OCI-LY7 (cell line): ENCODE data around the gene NACA2. TPM values are rescaled to one million over a fixed set of nuclear protein-coding genes. Genes with fewer than 3 reads are reported as not detected.

Source experiments
- BruUV-seq: library from RNA; stranded (reverse); fragments of 400-500 nt; replicated peaks from 2 replicates; lab custom pipeline; 2021; lab: Mats Ljungman, UMichigan
- CTCF ChIA-PET: fragments of 300-600 bp; sonication (Branson Sonifier 250); formaldehyde crosslinking; loops from one replicate; lab custom pipeline; 2022; ENCODE audit warnings: antibody characterized with exemption; ENCODE audit not compliant: unreplicated experiment; lab: Charles Lee
- POLR2A ChIA-PET: fragments of 300-600 bp; sonication (Branson Sonifier 250); formaldehyde crosslinking; loops from one replicate; lab custom pipeline; 2022; ENCODE audit warnings: antibody characterized with exemption; lab: Charles Lee
- DNase-seq: peaks from one replicate; pipeline ENCODE4 v3.0.0-alpha.2; 2015; ENCODE audit warnings: low spot score
- H2AFZ ChIP-seq: fragments of 200-600 bp; sonication (generic), shearing (Covaris generic); 2 replicates; pipeline ENCODE4 v1.6.1; 2014; ENCODE audit warnings: mild to moderate bottlenecking, antibody characterized with exemption, low read length, moderate library complexity
- H3K27ac ChIP-seq: fragments of 200-600 bp; sonication (generic); 2 replicates; pipeline ENCODE4 v1.5.1; 2014; ENCODE audit warnings: mixed run types, low read depth, mild to moderate bottlenecking, moderate library complexity, low read length, inconsistent platforms; ENCODE audit not compliant: poor library complexity, severe bottlenecking
- H3K36me3 ChIP-seq: fragments of 200-600 bp; sonication (generic); 2 replicates; pipeline ENCODE4 v1.6.1; 2014; ENCODE audit warnings: mild to moderate bottlenecking, antibody characterized with exemption, low read length, moderate library complexity, mixed read lengths; ENCODE audit not compliant: insufficient read depth
- H3K4me1 ChIP-seq: fragments of 200-600 bp; sonication (generic); 2 replicates; pipeline ENCODE4 v1.5.1; 2014; ENCODE audit warnings: mild to moderate bottlenecking, low read length; ENCODE audit not compliant: insufficient read depth, poor library complexity, severe bottlenecking
- H3K4me2 ChIP-seq: fragments of 200-600 bp; sonication (generic); 2 replicates; pipeline ENCODE4 v1.6.1; 2014; ENCODE audit warnings: mild to moderate bottlenecking, low read length
- H3K4me3 ChIP-seq: fragments of 200-600 bp; sonication (generic); 2 replicates; pipeline ENCODE4 v1.5.1; 2014; ENCODE audit warnings: mild to moderate bottlenecking, low read depth, low read length; ENCODE audit not compliant: poor library complexity, severe bottlenecking
- H3K79me2 ChIP-seq: fragments of 200-600 bp; sonication (generic); 2 replicates; pipeline ENCODE4 v1.6.1; 2016; ENCODE audit warnings: low read depth, mild to moderate bottlenecking, low read length, moderate library complexity, mixed read lengths; ENCODE audit not compliant: insufficient read depth
- H3K9me2 ChIP-seq: fragments of 200-600 bp; sonication (generic); 2 replicates; pipeline ENCODE4 v1.6.1; 2016; ENCODE audit warnings: mild to moderate bottlenecking, low read length, mixed read lengths; ENCODE audit not compliant: insufficient read depth
- H3K9me3 ChIP-seq: fragments of 200-600 bp; sonication (generic); 2 replicates; pipeline ENCODE4 v1.6.1; 2014; ENCODE audit warnings: mild to moderate bottlenecking, mixed run types, low read length, mixed read lengths
- H4K20me1 ChIP-seq: fragments of 200-600 bp; sonication (generic); 2 replicates; pipeline ENCODE4 v1.6.1; 2014; ENCODE audit warnings: mild to moderate bottlenecking, antibody characterized with exemption, low read length, moderate library complexity, mixed read lengths; ENCODE audit not compliant: insufficient read depth
- EZH2phosphoT487 ChIP-seq: fragments of 200-600 bp; sonication (generic); IDR thresholded peaks from 2 replicates; pipeline ENCODE4 v1.6.1; 2018; ENCODE audit warnings: low read depth, borderline replicate concordance, mild to moderate bottlenecking, mixed run types, antibody characterized with exemption, low read length, moderate library complexity, mixed read lengths
- intact Hi-C: fragments of 100-400 bp; cut with micrococcal nuclease; formaldehyde crosslinking; loops from one replicate; pipeline ENCODE4 v1.10.0; 2022; ENCODE audit not compliant: unreplicated experiment
- total RNA-seq, 2 experiments: library from RNA; depleted of rRNA in 1 of 2; stranded (reverse); fragments of >200 nt in 1 of 2; shearing (Covaris generic) in 1 of 2; gene quantifications; 2 replicates each; pipeline ENCODE4 v1.2.3, GENCODE V29; 2014 to 2022
- TF ChIP-seq, protein P1 (sequence below): fragments of 200-600 bp; sonication (generic); conservative IDR thresholded peaks from 2 replicates; pipeline ENCODE4 v1.5.1; 2014; ENCODE audit warnings: mild to moderate bottlenecking, antibody characterized with exemption, low read length, moderate library complexity, mixed read lengths

NACA2 gene
- total RNA-seq, 2 experiments from 2014 or later: not detected

DNA sequence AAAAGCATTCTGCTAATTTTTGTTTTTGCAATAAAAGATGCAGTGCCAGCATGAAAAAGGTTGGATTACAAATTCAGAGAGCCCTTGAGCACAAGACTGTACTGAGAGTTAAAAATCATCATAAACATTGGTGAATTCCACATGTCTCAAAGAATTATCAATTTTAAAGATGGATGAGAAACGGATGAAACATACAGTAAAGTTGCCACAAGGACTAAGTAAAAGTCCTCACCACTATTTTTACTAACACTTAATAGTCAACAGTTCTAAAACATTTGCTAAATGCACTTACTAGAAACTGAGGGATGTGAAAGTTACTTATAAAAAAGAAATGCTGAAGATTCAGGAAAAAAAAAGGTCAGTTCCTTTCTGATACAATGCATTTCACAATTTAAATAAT, 25.8 kb upstream of the NACA2 start:
- Histone ChIP-seq H3K4me1 (no peaks in the 10 kb centered on the region), H3K9me2 (no peaks in the 10 kb centered on the region), H3K79me2 (no peaks in the 10 kb centered on the region), H3K27ac (no peak overlapping the region), H3K4me3 (no peak overlapping the region), H4K20me1 (no peaks in the 10 kb centered on the region), H3K36me3 (no peaks in the 10 kb centered on the region), H3K9me3 (peaks cover 15% of the 10 kb centered on the region; the same call in 1 of the 2 replicates), H3K4me2 (no peak overlapping the region), H2AFZ (no peak overlapping the region)
- DNase-seq: no peak
- POLR2A ChIA-PET: interaction anchor here (1.1 kb wide), 1 partner anchor 15 kb away, joined by 3 read pairs; no protein-coding TSS in a partner anchor
- intact Hi-C loops: no loop called here
- BruUV-seq: no TSS peak
- no peak for TF ChIP-seq EZH2phosphoT487
- TF ChIP-seq, protein P1, sequence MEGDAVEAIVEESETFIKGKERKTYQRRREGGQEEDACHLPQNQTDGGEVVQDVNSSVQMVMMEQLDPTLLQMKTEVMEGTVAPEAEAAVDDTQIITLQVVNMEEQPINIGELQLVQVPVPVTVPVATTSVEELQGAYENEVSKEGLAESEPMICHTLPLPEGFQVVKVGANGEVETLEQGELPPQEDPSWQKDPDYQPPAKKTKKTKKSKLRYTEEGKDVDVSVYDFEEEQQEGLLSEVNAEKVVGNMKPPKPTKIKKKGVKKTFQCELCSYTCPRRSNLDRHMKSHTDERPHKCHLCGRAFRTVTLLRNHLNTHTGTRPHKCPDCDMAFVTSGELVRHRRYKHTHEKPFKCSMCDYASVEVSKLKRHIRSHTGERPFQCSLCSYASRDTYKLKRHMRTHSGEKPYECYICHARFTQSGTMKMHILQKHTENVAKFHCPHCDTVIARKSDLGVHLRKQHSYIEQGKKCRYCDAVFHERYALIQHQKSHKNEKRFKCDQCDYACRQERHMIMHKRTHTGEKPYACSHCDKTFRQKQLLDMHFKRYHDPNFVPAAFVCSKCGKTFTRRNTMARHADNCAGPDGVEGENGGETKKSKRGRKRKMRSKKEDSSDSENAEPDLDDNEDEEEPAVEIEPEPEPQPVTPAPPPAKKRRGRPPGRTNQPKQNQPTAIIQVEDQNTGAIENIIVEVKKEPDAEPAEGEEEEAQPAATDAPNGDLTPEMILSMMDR: no peak
- CTCF ChIA-PET: no interaction called here

DNA sequence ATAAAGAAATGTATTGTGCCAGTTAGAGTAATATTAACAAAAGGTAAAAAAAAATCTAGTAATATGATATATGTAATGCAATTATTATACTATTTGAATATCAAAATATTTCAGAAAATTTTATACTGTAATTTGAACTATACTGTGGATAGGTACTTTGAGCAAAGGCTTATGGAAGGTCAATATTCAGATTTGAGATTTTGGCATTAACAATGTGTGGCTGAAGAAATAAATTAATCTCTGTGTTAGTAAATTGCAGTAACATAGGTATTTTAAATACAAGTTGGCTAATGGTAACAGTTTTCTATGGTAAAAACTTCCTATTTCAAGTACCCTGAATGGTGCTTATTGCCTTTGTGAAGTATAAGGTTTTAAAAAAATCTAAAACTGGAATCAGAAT, 23.2 kb upstream of the NACA2 start:
- no peak overlapping the region for H3K27ac ChIP-seq

DNA sequence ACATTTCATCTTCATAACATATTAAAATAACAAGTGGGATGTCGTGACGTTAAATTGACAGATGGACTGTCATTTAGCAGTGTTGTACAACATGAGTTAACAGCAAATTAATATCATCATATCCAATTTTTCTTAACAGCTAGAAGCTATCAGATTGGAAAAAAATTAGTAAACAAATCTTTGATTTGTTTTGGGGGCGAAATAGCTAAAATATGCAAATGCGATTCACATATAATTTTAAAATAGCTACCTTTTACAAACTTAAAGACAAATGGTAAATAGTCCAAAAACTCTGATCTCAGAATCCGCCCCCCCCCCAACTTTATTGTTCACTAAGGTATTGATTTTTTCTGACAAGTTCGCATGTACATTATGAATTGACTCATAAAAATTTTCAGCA, 20.3 kb upstream of the NACA2 start:
- CTCF ChIA-PET: no interaction called here

More for the DNA sequence above, 23.2 kb upstream of the NACA2 start:
- CTCF ChIA-PET: no interaction called here
- POLR2A ChIA-PET: no interaction called here
- H3K36me3 ChIP-seq: no peaks in the 10 kb centered on the region
- H3K9me3 ChIP-seq: peaks cover 12% of the 10 kb centered on the region; the same call in 1 of the 2 replicates
- no peaks in the 10 kb centered on the region for H4K20me1 ChIP-seq
- H3K4me2 ChIP-seq: no peak overlapping the region
- no peak overlapping the region for H2AFZ ChIP-seq
- no peaks in the 10 kb centered on the region for H3K4me1 ChIP-seq
- H3K9me2 ChIP-seq: no peaks in the 10 kb centered on the region
- TF ChIP-seq EZH2phosphoT487: no peak
- TF ChIP-seq, protein P1: no peak
- H3K79me2 ChIP-seq: no peaks in the 10 kb centered on the region
- BruUV-seq: no TSS peak
- no peak overlapping the region for H3K4me3 ChIP-seq
- intact Hi-C loops: no loop called here
- DNase-seq: no peak

More for the DNA sequence above, 20.3 kb upstream of the NACA2 start:
- POLR2A ChIA-PET: interaction anchor here (0.6 to 1.0 kb wide), 5 partner anchors 11 to 628 kb away, joined by 3 to 4 read pairs (median 3); no protein-coding TSS in a partner anchor
- no peak for DNase-seq
- BruUV-seq: no TSS peak
- Histone ChIP-seq H3K4me2 (no peak overlapping the region), H3K9me3 (no peaks in the 10 kb centered on the region), H3K9me2 (no peaks in the 10 kb centered on the region), H3K36me3 (no peaks in the 10 kb centered on the region), H3K27ac (no peak overlapping the region), H3K4me3 (no peak overlapping the region), H3K4me1 (no peaks in the 10 kb centered on the region), H3K79me2 (no peaks in the 10 kb centered on the region), H2AFZ (no peak overlapping the region), H4K20me1 (no peaks in the 10 kb centered on the region)
- TF ChIP-seq EZH2phosphoT487: no peak
- TF ChIP-seq, protein P1: no peak
- intact Hi-C loops: no loop called here
